IPS DF 19.7 (cell line): ENCODE data around the gene LRP2.

ENCODE experiments used
- DNase-seq: peaks from one replicate; pipeline ENCODE4 v3.0.0-alpha.2; 2013; ENCODE audit warnings: low read depth, low spot score

Gene LRP2

DNA sequence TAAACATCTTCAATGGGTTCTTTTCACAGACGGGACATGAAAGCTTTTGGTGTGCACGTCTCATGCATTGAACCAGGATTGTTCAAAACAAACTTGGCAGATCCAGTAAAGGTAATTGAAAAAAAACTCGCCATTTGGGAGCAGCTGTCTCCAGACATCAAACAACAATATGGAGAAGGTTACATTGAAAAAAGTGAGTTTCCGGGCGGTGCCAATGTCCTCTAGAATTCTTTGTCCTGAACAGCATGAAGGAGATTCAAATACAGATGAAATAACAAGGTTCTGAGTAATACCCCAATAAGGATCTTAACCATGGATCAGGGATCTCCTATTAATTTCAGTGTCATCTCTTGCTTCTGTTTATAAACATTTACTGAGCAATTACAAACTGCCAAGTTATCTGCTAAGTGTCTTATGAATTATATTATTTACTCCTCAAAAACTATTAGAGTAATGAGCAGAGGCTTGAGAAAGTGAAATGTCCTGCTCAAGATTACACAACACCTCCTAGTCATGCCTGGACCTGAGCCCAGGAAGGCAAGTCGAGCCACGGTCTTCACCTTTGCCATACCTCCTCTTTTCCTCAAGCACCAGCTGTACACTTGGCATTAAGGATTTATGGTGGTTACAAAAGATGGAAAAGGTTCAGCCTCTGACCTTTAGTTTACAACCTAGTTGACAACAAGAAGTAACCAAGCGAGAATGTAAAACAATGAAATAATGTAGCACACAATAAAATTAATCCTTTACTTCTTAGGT, 270.4 kb downstream of the LRP2 start:
- no peak for DNase-seq

DNA sequence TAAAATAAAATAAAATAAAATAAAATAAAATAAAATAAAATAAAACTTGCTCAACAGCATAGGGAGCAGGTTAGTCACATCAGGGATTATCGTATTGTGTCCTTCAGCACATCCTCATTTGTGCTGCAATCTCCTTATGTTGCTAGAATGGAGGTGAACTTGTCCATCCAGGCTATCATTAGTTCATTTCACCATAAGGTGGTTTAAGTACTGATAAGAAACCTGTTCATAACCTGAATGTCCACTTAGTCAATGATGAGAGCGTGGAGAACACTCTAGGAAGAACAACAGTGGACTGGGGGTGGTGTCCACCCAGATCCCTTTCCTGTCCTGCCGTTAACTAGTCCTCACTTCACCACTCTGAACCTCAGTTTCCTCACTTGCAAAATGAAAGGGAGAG, 271.1 kb downstream of the LRP2 start:
- no peak for DNase-seq

DNA sequence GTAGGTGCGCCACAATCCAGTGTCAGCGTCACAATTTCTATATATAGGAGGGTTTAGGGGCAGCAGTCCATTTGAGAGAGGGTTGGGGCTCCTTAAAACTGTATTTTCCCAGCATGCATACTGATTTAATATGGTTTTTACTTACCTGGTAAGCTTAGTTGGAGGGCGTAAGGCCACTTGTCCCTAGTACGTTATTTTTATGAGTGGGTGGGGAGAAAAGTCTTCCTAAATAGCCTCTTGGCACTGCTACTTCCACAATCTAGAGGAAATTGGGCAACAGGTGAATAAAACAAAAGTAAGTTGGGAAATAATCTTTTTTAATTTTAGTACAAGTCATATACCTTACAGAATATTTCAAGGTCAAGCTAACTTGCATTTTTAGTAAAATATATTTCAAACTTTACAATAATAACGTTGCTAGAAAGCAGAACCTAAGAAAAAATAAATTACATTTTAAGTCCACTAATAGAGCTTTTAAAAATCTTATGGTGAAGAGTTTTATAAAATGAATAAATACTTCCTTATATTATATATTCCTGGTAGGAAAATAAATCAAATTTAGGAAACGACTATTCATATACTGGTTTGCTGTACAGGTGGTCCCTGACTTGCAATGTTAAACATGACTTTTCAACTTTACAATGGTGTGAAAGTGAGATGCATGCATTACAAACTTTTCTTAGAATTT, 272.1 kb downstream of the LRP2 start:
- DNase-seq = no peak

DNA sequence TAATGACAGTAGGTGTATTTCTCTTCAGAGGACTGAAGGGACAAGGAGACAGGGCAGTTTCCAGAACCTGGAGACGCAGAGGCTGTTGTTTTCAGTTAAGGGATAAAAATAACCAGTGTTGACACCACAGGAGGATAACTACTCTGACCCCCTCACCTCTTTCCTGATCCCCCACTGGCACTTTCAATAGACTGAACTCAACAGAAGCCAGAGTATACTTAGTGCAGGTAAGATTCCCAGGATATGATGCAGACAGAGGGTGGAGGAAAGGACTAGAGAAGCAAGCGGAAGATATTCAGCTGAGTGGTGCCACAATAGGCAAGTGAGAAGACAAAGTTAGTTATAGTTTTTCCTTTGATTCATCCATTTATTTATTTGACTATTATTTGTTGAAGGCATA, 273.2 kb downstream of the LRP2 start:
- no peak for DNase-seq

DNA sequence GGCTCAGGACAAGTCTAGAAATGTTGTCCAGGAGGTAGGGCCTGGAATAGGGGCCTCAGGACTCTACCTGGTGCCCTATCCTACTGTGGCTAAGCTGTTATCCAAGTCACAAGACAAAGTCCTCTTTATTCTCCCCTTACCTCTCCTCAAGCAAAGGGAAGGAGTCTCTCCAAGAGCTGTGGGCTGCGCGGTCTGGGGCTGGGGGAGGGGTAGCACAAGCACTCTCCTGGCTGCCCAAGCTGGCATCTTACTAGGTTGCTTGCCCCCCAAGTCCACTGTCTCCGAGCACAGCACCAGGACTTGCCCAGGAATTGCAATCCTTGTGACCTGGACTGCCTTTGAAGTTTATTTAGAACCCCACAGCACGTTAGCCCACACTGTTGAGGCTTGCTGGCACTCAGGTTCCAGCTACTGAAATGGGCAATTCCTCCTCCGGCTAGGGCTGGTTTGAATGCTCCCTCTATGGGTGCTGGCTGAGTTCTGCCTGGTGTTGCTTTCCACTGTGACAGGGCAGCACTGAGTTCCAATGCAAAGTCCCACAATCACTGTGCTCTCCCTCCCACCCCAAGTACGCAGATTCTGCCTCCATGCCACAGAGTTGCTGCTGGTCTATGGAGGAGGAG, 274.5 kb downstream of the LRP2 start:
- no peak for DNase-seq

DNA sequence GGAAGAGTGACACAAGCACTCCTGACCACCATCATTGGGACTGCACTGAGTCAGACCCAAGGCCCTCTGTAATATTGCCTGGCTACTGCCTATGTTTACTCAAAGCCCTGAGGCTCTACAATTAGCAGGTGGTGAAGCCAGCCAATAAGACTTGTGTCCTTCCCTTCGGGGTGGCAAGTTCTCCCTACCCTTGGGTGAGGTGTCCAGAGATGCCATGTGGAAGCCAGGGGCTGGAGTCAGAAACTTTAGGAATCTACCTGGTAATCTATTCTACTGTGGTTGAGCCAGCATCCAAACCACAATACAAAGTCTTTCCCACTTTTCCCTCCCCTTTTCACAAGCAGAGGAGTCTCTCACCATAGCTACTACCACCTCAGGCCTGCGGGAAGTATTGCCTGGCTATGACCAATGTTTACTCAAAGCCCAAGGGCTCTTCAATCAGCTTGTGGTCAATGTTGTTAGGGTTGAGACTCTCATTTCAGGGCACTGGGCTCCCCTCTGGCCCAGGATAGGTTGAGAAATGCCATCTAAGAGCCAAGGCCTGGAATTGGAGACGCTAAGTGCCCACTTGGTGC, 275.4 kb downstream of the LRP2 start:
- DNase-seq = no peak

DNA sequence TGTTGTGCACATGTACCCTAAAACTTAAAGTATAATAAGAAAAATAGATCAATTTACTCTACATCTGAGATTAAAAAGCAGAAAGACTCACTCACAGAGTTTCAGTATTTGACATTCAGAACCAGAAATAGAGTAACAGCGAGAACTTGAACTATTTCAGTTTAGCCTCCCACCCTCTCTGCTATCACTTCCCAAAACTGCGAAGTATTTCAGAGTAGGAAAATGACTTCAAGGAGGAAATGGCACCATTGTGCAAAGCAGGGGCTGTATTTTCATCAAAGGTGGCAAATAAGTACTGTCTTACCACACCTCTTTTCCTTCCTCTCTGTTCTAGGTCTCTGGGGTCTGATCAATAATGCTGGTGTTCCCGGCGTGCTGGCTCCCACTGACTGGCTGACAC, 279.3 kb downstream of the LRP2 start:
- no peak for DNase-seq

DNA sequence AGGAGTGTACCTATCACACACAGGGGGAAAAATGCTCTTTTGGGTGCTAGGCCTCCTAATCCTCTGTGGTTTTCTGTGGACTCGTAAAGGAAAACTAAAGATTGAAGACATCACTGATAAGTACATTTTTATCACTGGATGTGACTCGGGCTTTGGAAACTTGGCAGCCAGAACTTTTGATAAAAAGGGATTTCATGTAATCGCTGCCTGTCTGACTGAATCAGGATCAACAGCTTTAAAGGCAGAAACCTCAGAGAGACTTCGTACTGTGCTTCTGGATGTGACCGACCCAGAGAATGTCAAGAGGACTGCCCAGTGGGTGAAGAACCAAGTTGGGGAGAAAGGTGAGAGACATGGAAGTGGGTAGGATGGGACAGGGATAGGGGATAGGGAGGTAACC, 280.8 kb downstream of the LRP2 start:
- DNase-seq = no peak

DNA sequence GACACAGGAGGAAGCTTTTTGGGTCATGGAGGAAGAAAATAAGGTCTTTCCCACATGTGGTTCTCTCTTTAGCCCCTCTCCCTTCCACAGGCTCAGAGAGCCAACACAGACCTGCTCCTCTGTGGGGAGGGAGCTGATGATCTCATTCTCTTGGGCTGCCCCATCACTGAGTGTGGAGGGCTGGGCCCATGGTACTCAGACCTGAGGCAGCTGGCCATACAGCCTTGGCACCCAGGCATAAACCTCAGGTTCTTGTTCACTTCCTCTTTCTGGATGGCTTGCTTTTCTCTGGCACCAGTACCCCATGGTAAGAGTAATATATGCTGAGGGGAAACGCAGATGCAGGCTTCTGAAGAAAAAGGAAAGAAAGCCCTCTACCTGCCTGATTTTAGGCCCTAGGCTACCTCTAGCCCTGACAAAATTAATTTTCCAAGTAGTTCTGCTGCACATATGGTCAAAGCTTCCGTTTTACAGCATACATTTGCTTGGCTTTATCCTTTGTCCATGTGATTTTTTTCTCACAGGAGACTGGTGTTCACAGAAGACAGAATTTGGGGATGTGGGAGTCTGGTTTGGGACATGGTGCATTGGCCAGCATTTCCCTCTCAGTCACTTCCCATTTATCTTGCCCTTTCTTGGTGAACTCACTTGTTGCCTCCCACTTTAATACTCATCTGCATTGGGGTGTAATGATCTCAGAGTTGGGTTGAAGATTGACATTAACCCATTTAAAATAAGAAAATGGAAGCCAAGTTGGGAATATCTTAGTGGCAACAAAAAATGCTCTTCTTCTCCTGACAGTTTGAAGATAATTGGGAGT, 281.9 kb downstream of the LRP2 start:
- no peak for DNase-seq

DNA sequence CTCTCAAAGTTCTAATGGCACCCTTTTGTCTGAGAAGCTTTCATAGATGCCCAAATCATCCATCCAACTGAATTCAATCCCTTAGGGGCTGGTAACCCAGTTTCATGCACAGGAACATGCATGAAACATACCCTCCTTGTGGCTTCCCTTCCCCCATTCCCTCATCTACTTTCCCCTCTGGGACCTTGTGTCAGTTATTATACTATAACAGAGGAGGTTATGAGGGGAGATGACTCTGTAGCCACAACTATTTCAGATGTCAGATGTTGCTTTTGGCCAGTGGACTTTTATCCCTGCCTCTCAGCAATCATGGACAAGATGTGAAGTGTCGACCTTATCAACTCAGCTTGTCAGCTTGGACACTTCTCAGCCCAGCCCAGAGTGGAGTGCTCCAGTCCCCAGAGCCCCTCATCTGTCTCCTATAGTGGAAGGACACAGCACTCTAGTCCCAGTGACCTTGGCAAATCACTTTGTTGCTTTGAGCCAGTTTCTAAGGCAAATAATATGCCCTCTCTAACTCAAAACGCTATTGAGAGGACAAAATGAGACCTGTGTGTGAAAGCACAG, 284.6 kb downstream of the LRP2 start:
- DNase-seq = no peak
